Stimulated activated CD4-positive, alpha-beta T cell treated with anti-CD3 and anti-CD28 coated beads, Interleukin-4, amount 100 ng/mL, for 1 hour (primary cell): ENCODE measurements around the gene PVR.
"Not testable (repeated sequence)": the region's sequence is repeated elsewhere in the genome, so short reads cannot be mapped to it uniquely, and the experiment has no call there.

Experiments
- DNase-seq: peaks from one replicate; pipeline ENCODE4 v3.0.0-alpha.2; 2020

PVR gene

DNA sequence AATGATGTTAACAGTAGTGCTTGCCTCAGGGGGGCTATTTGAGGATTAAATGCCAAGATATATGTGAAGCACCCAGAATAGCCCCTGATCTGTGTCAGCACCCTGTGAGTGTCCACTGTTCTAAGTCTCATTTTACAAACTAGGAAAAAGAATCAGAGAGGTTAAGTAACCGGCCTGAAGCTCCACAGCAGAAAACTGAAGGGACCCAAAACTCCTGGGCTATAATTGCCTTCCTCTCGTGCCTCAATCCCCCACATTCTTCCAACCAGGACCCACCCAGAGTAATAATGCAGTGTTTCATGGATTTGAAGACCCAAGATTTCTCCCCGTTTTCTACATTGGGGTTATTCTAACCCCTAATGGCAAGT is 2.3 kb downstream of the PVR start:
- DNase-seq = no peak

- DNase-seq = no peak
Measured at GRCh38 chr19:44647144-44647543, 3.4 kb downstream of the PVR start.

DNA sequence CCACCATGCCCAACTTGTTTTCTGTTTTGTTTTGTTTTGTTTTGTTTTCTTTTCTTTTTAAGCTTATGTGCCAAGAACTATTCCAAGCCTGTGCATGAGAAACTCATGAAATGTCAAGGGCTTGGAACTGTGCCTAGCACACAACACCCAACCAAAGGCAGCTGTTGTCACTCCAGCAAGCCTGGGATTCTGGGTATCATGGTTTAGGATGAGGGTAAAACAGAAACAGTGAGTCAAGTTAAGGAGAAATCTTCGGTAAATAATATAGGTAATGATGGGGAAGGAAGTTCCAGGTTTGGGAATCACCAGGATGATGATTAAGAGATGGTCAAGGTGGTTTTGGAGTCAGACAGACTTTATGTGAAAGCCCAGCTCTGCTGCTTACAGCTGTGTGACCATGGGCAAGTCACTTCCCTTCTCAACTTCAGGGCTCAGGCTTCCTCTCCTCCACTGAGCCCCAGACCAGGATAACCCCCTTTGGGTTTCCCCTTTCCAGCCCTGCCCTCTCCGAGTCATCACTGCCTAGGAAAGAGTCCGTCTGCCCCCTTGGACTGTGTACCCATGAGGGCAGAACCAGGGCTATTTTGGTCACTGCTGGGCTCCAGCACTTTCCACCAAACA is 5.0 kb downstream of the PVR start:
- no peak for DNase-seq

DNA sequence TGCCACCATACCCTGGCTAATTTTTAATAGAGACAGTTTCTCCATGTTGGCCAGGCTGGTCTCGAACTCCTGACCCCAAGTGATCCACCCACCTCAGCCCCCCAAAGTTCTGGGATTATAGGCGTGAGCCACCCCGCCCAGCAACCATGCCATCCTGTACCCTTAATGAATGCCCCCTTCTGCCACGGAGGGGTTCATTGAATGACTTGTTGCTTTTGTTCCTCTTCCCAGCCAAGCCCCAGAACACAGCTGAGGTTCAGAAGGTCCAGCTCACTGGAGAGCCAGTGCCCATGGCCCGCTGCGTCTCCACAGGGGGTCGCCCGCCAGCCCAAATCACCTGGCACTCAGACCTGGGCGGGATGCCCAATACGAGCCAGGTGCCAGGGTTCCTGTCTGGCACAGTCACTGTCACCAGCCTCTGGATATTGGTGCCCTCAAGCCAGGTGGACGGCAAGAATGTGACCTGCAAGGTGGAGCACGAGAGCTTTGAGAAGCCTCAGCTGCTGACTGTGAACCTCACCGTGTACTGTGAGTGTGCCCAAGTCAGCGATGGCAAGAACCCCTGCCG is 6.0 kb downstream of the PVR start:
- DNase-seq = no peak

- no peak for DNase-seq
Measured at GRCh38 chr19:44653343-44653742, 9.6 kb downstream of the PVR start.

DNA sequence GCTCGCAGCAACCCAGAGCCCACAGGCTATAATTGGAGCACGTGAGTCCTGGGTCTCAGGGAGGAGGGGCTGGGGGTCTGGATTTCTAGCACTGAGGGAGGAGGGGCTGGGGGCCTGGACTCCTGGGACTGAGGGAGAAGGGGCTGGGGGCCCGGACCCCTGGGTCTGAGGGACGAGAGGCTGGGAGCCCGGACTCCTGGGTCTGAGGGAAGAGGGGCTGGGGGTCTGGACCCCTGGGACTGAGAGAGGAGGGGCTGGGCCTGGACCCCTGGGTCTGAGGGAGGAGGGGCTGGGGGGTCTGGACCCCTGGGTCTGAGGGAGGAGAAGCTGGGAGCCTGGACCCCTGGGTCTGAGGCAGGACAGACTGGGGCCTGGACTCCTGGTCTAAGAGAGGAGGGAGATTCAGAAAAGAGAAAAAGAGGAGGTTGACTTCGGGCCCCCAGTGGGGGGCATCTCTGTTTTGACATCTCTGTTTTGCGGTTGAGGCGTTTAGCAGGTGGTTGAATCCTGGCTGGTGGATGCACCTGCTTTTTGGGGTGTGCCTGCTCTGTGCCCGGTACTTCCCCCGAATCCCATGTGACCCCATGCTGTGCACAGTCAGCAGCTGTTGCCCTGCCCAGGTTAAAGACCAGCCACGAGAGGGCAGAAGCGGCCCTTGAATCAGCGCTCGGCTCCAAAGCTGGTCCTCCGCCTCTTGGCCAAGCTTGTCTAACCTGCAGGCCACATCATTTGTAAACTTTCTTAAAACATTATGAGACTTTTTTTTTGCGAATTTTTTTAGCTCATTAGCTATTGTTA is 10.5 kb downstream of the PVR start:
- DNase-seq = peak; percentile 69

- DNase-seq = peak; percentile 74
Measured at GRCh38 chr19:44657211-44657921, 13.7 kb downstream of the PVR start.

DNA sequence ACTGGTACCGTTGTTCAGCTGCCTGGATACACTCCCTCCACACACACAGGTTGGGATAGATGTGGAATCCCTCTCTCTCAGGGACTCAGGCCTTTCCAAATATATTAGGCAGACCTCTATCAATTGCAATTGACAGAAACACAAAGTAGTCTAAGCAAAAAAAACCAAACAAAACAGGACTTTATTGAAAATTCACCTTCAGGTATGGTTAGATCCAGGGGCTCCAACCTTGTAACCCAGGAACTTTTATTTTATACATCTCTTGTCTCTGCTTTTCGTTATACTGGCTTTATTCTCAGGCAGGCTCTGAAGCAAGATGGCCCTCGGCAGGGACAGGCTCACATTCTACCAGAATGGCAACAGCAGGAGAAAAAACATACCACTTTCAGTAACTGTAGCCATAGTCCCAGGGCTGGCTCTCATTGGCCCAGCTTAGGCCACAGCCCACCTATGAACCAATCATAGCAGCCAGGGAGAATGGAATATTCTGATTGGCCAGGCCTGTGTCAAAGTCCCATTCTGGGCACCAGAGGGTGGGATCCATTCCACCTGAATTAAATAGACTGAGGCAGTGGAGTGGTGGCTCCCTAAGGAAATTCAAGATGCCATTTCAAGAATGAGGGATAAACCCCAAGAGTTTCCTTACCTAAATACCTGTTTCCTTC is 14.5 kb downstream of the PVR start:
- no peak for DNase-seq

GRCh38 chr19:44660081-44660480 is 16.4 kb downstream of the PVR start:
- no peak for DNase-seq

GRCh38 chr19:44661205-44661604 is 17.5 kb downstream of the PVR start:
- DNase-seq = no peak

GRCh38 chr19:44661904-44662303 is 18.2 kb downstream of the PVR start:
- DNase-seq = no peak

- no peak for DNase-seq
Measured at GRCh38 chr19:44662691-44663385, 19.1 kb downstream of the PVR start.

DNA sequence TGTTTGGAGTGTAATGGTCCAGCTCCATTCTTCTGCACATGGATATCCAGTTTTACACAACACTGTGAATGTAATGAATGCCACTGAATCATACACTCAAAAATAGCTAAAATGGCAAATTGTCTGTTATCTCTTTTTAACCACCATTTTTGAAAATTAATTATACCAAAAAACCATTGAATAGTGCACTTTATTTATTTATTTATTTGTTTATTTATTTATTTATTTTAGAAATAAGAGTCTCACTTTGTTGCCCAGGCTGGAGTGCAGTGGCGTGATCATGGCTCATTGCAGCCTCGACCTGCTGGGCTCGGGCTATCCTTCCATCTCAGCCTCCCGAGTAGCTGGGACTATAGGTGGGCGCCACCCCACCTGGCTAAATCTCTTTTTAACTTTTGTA is 20.3 kb downstream of the PVR start:
- DNase-seq = no peak

DNA sequence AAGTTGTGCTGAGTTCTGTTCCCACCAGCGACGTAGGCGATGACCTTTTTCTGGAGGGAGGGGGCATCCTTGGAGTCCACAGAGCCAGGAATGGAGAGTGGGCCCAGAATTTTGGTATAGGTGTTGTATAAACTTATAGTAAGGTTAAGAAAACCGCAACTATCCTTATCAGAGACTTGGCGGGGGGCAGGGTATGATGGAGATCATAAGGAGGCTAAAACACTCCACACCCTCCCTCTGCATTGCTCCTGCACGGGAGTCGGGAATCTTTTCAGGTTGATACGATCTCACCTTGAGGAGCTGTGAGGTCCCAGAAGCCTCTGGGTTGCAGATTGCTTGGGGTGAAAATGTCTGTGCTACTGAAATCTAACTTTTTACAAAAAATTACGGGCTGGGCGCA is 21.3 kb downstream of the PVR start:
- no peak for DNase-seq

GRCh38 chr19:44666852-44667556 is 23.3 kb downstream of the PVR start:
- no peak for DNase-seq

- DNase-seq = no peak
Measured at GRCh38 chr19:44668985-44669764, 25.5 kb downstream of the PVR start.

GRCh38 chr19:44670027-44670426 is 26.3 kb downstream of the PVR start:
- not testable (repeated sequence) for DNase-seq

- no peak for DNase-seq
Measured at GRCh38 chr19:44671400-44671799, 27.7 kb downstream of the PVR start, which contains the start of gene CEACAM19. Gene CEACAM19, plus strand, starts transcription at chr19:44671482. Its CDS starts 450 bp downstream, at chr19:44671932.

GRCh38 chr19:44672226-44672625 is 28.5 kb downstream of the PVR start:
- no peak for DNase-seq

DNA sequence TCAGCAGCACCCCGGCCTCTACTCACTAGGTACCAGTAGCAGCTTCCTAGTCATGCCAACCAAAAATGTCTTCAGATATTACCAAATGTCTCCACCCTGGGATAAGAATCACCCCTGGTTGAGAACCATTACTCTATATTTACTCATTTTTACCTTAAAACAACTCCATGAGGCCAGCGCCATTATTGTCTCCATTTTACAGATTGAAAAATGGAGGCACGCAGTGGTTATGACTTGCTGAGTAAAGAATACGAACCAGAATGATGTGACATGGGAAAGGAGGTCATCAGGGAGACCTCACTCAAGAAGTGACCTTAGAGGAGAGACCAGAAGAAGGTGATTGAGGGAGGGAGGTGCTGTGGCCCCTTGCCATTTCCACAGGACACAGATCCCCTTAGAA is 29.8 kb downstream of the PVR start:
- no peak for DNase-seq

DNA sequence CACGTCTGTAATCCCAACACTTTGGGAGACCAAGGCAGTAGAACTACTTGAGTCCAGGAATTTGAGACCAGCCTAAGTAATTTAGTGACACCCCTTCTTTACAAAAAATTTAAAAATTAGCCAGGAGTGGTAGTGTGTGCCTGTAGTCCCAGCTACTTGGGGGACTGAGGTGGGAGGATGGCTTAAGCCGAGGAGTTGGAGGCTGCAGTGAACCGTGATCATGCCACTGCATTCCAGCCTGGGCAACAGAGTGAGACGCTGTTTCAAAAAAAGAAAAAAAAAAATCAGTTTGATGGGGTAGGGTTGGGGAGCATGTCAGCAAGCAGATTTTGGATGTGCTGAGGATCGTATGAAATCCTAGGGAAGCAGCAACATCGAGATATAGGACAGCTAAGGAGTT is 31.8 kb downstream of the PVR start:
- DNase-seq = no peak
